OCI-LY1 (cell line): ENCODE measurements around the gene PICALM.

ENCODE experiments used
- H2AFZ ChIP-seq: fragments of 200-600 bp; sonication (generic), shearing (Covaris generic); 2 replicates; pipeline ENCODE4 v1.6.0; 2014; ENCODE audit warnings: antibody characterized with exemption, mild to moderate bottlenecking, low read length
- H3F3A ChIP-seq: fragments of 200-600 bp; sonication (generic), shearing (Covaris generic); 2 replicates; pipeline ENCODE4 v1.6.0; 2014; ENCODE audit warnings: mild to moderate bottlenecking, antibody characterized with exemption, low read length, moderate library complexity; ENCODE audit not compliant: insufficient read depth
- H3K27ac ChIP-seq: fragments of 200-600 bp; sonication (generic); 2 replicates; pipeline ENCODE4 v1.5.1; 2014; ENCODE audit warnings: low read length, mixed run types, mild to moderate bottlenecking, low read depth; ENCODE audit not compliant: poor library complexity, severe bottlenecking
- H3K27me3 ChIP-seq: fragments of 200-600 bp; sonication (generic); 2 replicates; pipeline ENCODE4 v1.6.0; 2014; ENCODE audit warnings: antibody characterized with exemption, mild to moderate bottlenecking, low read length, moderate library complexity; ENCODE audit not compliant: insufficient read depth
- H3K36me3 ChIP-seq: fragments of 200-600 bp; sonication (generic); 2 replicates; pipeline ENCODE4 v1.6.1; 2014; ENCODE audit warnings: mild to moderate bottlenecking, antibody characterized with exemption, low read length, moderate library complexity, mixed read lengths; ENCODE audit not compliant: insufficient read depth
- H3K4me1 ChIP-seq: fragments of 200-600 bp; sonication (generic); 2 replicates; pipeline ENCODE4 v1.5.1; 2014; ENCODE audit warnings: mild to moderate bottlenecking, low read length, moderate library complexity; ENCODE audit not compliant: insufficient read depth, severe bottlenecking
- H3K4me2 ChIP-seq: fragments of 200-600 bp; sonication (generic), shearing (Covaris generic); 2 replicates; pipeline ENCODE4 v1.6.1; 2014; ENCODE audit warnings: low read length
- H3K4me3 ChIP-seq: fragments of 200-600 bp; sonication (generic); 2 replicates; pipeline ENCODE4 v1.5.1; 2014; ENCODE audit warnings: low read length, low read depth, mild to moderate bottlenecking, mixed read lengths; ENCODE audit not compliant: poor library complexity, severe bottlenecking
- H3K79me2 ChIP-seq: fragments of 200-600 bp; shearing (Covaris generic); 2 replicates; pipeline ENCODE4 v1.6.1; 2016; ENCODE audit warnings: mixed run types, low read length, mixed read lengths; ENCODE audit not compliant: insufficient read depth
- H3K9ac ChIP-seq: fragments of 200-600 bp; sonication (generic), shearing (Covaris generic); 2 replicates; pipeline ENCODE4 v1.6.1; 2014; ENCODE audit warnings: mild to moderate bottlenecking, low read length, mixed read lengths
- H3K9me2 ChIP-seq: fragments of 200-600 bp; sonication (generic), shearing (Covaris generic); 2 replicates; pipeline ENCODE4 v1.6.1; 2014; ENCODE audit warnings: low read depth, mild to moderate bottlenecking, low read length, mixed read lengths
- H3K9me3 ChIP-seq: fragments of 200-600 bp; shearing (Covaris generic); 2 replicates; pipeline ENCODE4 v1.6.1; 2014; ENCODE audit warnings: low read length, mixed read lengths
- H4K20me1 ChIP-seq: fragments of 200-600 bp; sonication (generic), shearing (Covaris generic); 2 replicates; pipeline ENCODE4 v1.6.0; 2016; ENCODE audit warnings: mild to moderate bottlenecking, low read length; ENCODE audit not compliant: insufficient read depth
- CTCF ChIP-seq: fragments of 200-600 bp; sonication (generic), shearing (Covaris generic); IDR thresholded peaks from 2 replicates; pipeline ENCODE4 v1.5.1; 2017; ENCODE audit warnings: mild to moderate bottlenecking, antibody characterized with exemption, low read length, moderate library complexity, mixed read lengths
- EZH2 ChIP-seq: fragments of 200-600 bp; sonication (generic), shearing (Covaris generic); IDR thresholded peaks from 2 replicates; pipeline ENCODE4 v1.8.0; 2017; ENCODE audit warnings: borderline replicate concordance, mixed run types, mild to moderate bottlenecking, antibody characterized with exemption, low read length, moderate library complexity, mixed read lengths

PICALM gene

GRCh38 chr11:85913513-85913912 lies 155.4 kb downstream of the PICALM start:
- H4K20me1 ChIP-seq, result no peaks in the 10 kb centered on the region
- no peak overlapping the region for H2AFZ ChIP-seq
- H3K4me2 ChIP-seq, result no peak overlapping the region
- H3K9me2 ChIP-seq, result no peaks in the 10 kb centered on the region
- no peak overlapping the region for H3K27ac ChIP-seq
- H3K27me3 ChIP-seq, result no peaks in the 10 kb centered on the region
- no peak overlapping the region for H3K9ac ChIP-seq
- H3K36me3 ChIP-seq, result no peaks in the 10 kb centered on the region
- no peaks in the 10 kb centered on the region for H3F3A ChIP-seq
- no peaks in the 10 kb centered on the region for H3K79me2 ChIP-seq
- H3K4me3 ChIP-seq, result no peak overlapping the region
- no peaks in the 10 kb centered on the region for H3K4me1 ChIP-seq
- TF ChIP-seq EZH2 (no peak), CTCF (no peak)
- H3K9me3 ChIP-seq, result no peaks in the 10 kb centered on the region

- H3K27me3 ChIP-seq, result no peaks in the 10 kb centered on the region
- no peaks in the 10 kb centered on the region for H3F3A ChIP-seq
- H2AFZ ChIP-seq, result no peak overlapping the region
- H3K9me2 ChIP-seq, result no peaks in the 10 kb centered on the region
- H3K9me3 ChIP-seq, result no peaks in the 10 kb centered on the region
- no peak overlapping the region for H3K4me2 ChIP-seq
- no peaks in the 10 kb centered on the region for H3K36me3 ChIP-seq
- H3K27ac ChIP-seq, result no peak overlapping the region
- no peaks in the 10 kb centered on the region for H4K20me1 ChIP-seq
- TF ChIP-seq CTCF, result no peak
- no peak for TF ChIP-seq EZH2
- no peak overlapping the region for H3K4me3 ChIP-seq
- no peaks in the 10 kb centered on the region for H3K4me1 ChIP-seq
- H3K79me2 ChIP-seq, result no peaks in the 10 kb centered on the region
- no peak overlapping the region for H3K9ac ChIP-seq
Observed at GRCh38 chr11:85912414-85912813, 156.5 kb downstream of the PICALM start.
